Lower lobe of right lung (tissue), 2 donors: ENCODE measurements around the gene COPRS. TPM values are rescaled to one million over a fixed set of nuclear protein-coding genes. Genes with fewer than 3 reads are reported as not detected.

Experiments
- ATAC-seq, 2 donors: fragments of 200-7000 bp; cut with Tn5 transposase; one replicate each; pipeline ENCODE4 v1.9.1; 2020 to 2022; ENCODE audit warnings: mild to moderate bottlenecking in 2 of 2, moderate library complexity in 2 of 2
- DNase-seq: peaks from one replicate; pipeline ENCODE4 v3.0.0-alpha.2; 2020
- H3K27ac ChIP-seq: fragments of 200-600 bp; one replicate; pipeline ENCODE4 v1.8.0; 2022
- H3K27me3 ChIP-seq: fragments of 200-600 bp; one replicate; pipeline ENCODE4 v1.8.0; 2022; ENCODE audit warnings: low read depth
- H3K36me3 ChIP-seq: fragments of 200-600 bp; one replicate; pipeline ENCODE4 v1.8.0; 2022; ENCODE audit warnings: mild to moderate bottlenecking
- H3K4me1 ChIP-seq: fragments of 200-600 bp; one replicate; pipeline ENCODE4 v1.8.0; 2022
- H3K4me3 ChIP-seq: fragments of 200-600 bp; one replicate; pipeline ENCODE4 v1.8.0; 2022; ENCODE audit warnings: mild to moderate bottlenecking
- H3K9me3 ChIP-seq: fragments of 200-600 bp; one replicate; pipeline ENCODE4 v1.8.0; 2022
- CTCF ChIP-seq: fragments of 200-600 bp; IDR thresholded peaks from one replicate; pipeline ENCODE4 v1.8.0; 2022; ENCODE audit warnings: antibody characterized with exemption, mild to moderate bottlenecking
- intact Hi-C: fragments of 100-400 bp; cut with DNase I; formaldehyde crosslinking; loops from one replicate; pipeline ENCODE4 v1.11.0; 2022
- long read RNA-seq: library from polyadenylated mRNA; unstranded; transcript quantifications from one replicate; pipeline ENCODE4 v2.0.0, GENCODE V29; 2021
- total RNA-seq: library from RNA; stranded (reverse); fragmentation: NEBNext Ultra II Directional; extraction: Animal tissue kit (Norgen Biotek cat#: 25700); gene quantifications from one replicate; pipeline ENCODE4 v1.2.1, GENCODE V29; 2021
- donor health status: DM: no; HTN: yes; CAD: no; lungs with severe emphysema.

The COPRS gene
- 37.4 TPM for total RNA-seq
- long read RNA-seq, transcript COPRS-201 (4 exons, 968 nt), result major isoform, 51 of 55 reads
- long read RNA-seq, partial matches to known transcripts, result 3 of 55 reads
- long read RNA-seq, other reads (novel, unspliced or antisense), result 1 of 55 reads

- H3K4me3 ChIP-seq, result peak within 1 kb of the TSS; percentile 78
- H3K36me3 ChIP-seq, result peaks cover 34% of the 10 kb centered on the region
- H3K27me3 ChIP-seq, result no peaks in the 10 kb centered on the region
- DNase-seq (peak; percentile 92), ATAC-seq (peak; percentile 95 to 96)
- H3K9me3 ChIP-seq, result no peaks in the 10 kb centered on the region
- peaks cover 21% of the 10 kb centered on the region for H3K4me1 ChIP-seq
- H3K27ac ChIP-seq, result peak within 1 kb of the TSS; percentile 80
- TF ChIP-seq CTCF, result no peak
- intact Hi-C loops, result no loop called here
These were observed at the start of gene COPRS for GRCh38 chr17:31858642-31859486. Gene COPRS, minus strand, starts transcription at chr17:31859244. Its CDS starts 45 bp downstream, at chr17:31859199.

GRCh38 chr17:31908386-31908785, 49.3 kb upstream of the COPRS start:
- intact Hi-C loops, result no loop called here
- ATAC-seq (no peak), DNase-seq (no peak)
- Histone ChIP-seq H3K27me3 (no peaks in the 10 kb centered on the region), H3K4me1 (no peaks in the 10 kb centered on the region), H3K4me3 (no peak overlapping the region), H3K27ac (no peak overlapping the region), H3K36me3 (no peaks in the 10 kb centered on the region), H3K9me3 (no peaks in the 10 kb centered on the region)
- no peak for TF ChIP-seq CTCF

GRCh38 chr17:31907342-31907962, 48.4 kb upstream of the COPRS start:
- Histone ChIP-seq H3K4me3 (no peak overlapping the region), H3K4me1 (no peaks in the 10 kb centered on the region), H3K36me3 (no peaks in the 10 kb centered on the region), H3K9me3 (no peaks in the 10 kb centered on the region), H3K27ac (no peak overlapping the region), H3K27me3 (no peaks in the 10 kb centered on the region)
- intact Hi-C loops, result no loop called here
- no peak for TF ChIP-seq CTCF
- no peak for ATAC-seq
- DNase-seq, result no peak

GRCh38 chr17:31903401-31903800, 44.4 kb upstream of the COPRS start:
- H3K36me3 ChIP-seq, result peaks cover 14% of the 10 kb centered on the region
- H3K4me1 ChIP-seq, result peaks cover 11% of the 10 kb centered on the region
- H3K27ac ChIP-seq, result no peak overlapping the region
- no peak for ATAC-seq
- no peak overlapping the region for H3K4me3 ChIP-seq
- no peaks in the 10 kb centered on the region for H3K9me3 ChIP-seq
- no peaks in the 10 kb centered on the region for H3K27me3 ChIP-seq
- no peak for DNase-seq
- intact Hi-C loops, result no loop called here
- no peak for TF ChIP-seq CTCF

- H3K4me1 ChIP-seq, result peaks cover 11% of the 10 kb centered on the region
- intact Hi-C loops, result no loop called here
- TF ChIP-seq CTCF, result no peak
- peaks cover 21% of the 10 kb centered on the region for H3K36me3 ChIP-seq
- no peak overlapping the region for H3K4me3 ChIP-seq
- DNase-seq (no peak), ATAC-seq (no peak)
- no peaks in the 10 kb centered on the region for H3K9me3 ChIP-seq
- H3K27ac ChIP-seq, result no peak overlapping the region
- no peaks in the 10 kb centered on the region for H3K27me3 ChIP-seq
These were observed 43.6 kb upstream of the COPRS start for GRCh38 chr17:31902693-31903092.
